Activated CD4-positive, alpha-beta T cell treated with anti-CD3 and anti-CD28 coated beads, Interleukin-2, Interleukin-6, amounts not matched to agents 100 ng/mL and 50 ng/mL, durations not matched to agents 16 hours and 8 hours (primary cell): ENCODE data around the gene MYLK2.

Experiments used
- DNase-seq: peaks from one replicate; pipeline ENCODE4 v3.0.0-alpha.2; 2020

Gene MYLK2

GRCh38 chr20:31858760-31859083 is 39.6 kb downstream of the MYLK2 start:
- DNase-seq: no peak

- no peak for DNase-seq
Measured at GRCh38 chr20:31859266-31859997, 40.3 kb downstream of the MYLK2 start.

DNA sequence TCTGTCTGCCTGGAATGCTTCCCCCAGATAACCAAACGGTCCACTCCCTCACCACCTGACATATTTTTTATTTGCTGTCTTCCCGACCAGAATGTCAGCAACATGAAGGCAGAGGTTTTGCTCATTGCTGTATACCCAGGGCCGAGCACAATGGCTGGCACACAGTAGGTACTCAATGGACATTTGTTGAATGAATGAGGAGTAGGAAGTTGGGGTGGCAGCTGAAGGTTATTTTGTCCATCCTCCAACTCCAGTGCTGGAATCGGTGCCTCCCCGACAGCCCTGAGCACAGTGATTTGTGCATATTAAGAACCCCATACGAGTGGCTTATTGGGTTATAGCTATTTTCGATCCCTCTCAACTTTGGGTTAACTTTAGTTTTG is 40.8 kb downstream of the MYLK2 start:
- no peak for DNase-seq

DNA sequence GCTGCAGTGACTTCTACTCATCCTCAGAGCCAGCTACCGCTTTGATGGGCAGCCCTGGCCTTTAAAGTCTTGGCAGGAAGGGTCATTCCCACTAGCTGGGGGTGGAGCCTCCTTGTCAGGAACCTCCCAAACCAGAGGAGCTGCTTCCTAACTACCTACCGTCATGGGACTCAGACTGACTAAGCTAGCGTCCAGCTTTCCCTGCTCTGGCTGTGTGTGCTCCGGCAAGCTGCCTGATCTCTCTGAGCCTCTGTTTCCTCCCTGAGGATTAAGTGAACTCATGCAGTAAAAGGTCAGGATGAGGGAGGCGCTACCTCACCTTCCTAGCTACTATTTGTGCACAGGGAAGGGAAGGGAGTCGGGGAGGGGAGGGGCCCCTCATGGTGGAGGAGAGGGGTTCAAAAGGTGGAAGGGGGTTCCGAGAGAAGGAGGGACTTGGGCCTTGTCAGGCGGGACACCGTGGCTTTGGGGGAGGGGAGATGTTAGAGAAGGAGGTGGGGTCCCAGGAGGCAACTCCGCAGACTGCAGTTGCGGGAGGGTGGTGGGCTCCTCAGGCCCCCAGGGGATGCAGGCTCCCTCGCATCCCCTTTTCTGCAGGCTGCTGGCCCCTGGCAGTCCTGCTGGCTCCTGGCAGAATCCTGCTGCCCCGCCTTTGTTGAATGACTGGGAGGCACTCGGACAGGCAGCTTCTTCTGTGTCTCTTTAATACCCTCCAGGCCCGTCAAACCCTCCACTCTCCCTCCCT is 41.4 kb downstream of the MYLK2 start:
- no peak for DNase-seq

DNA sequence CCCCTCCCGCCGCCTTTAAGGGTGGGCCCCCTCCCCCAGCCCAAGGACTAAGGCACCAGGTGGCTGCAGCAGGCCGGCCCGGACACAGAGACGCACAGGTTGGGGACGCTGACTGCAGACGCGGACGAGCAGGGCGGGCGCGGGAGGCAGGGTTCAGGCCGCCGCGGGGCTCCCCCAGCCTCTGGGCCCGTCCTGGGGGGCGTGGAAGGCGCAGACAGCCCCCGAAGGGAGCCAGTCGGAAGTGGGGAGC is 41.9 kb downstream of the MYLK2 start:
- DNase-seq: no peak

- DNase-seq: peak; percentile 72
Measured at GRCh38 chr20:31861385-31862156, 42.4 kb downstream of the MYLK2 start.

GRCh38 chr20:31862157-31862470 is 43.0 kb downstream of the MYLK2 start:
- no peak for DNase-seq

DNA sequence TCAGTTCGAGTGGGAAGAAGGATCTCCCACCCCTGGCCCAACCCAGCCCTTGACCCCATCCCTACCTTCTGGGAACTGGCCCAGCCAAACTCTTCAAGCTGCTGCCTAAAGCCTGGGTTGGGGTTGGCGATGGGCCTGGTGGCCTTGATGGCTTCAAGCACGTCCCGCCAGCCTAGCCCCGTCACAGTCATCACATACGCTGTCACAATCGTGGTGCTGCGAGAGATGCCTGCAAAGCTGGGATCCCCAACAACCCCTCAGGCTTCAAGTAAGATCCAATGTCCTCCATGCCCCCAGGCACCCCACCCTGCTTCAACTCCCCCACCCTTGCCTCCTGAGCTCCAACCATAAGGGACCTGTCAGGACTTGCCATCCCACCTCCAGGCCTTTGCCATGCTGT is 43.4 kb downstream of the MYLK2 start:
- no peak for DNase-seq

DNA sequence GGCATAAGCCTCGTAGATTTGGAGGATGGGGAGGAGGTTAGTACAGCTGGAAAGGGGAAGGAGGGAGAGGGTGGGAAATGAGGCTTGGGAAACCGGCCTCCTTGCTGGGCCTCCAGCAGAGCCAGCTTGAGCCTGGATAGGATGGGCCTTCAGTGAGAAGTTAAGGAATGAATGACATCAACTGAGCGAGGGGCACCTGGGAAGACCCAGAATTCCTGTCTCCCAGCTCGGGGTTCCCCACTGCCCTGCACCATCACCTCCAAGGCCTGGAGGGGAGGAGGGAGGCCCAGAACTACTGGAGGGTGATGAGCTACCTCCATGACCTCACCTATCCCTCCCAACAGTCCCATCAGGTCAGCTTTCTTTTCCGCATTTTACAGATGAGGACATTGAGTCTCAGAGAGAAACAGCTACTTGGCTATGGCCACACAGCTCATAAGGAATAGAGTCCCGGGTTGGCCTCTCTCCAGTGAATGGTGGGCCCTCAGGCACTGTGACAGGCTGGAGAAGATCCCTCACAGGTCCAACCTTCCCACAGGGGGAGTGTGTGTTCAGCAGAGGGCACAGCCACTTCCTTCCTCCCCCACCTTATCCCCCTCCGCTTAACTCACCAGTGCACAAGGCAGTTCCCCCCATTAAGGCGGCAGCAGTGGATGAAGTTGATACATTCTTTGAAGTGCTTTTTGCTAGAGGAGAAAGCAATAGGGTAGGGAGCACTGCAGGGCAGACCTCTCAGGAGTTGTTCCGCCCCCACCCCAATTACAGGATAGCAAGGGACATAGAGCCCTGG is 44.3 kb downstream of the MYLK2 start:
- DNase-seq: no peak

DNA sequence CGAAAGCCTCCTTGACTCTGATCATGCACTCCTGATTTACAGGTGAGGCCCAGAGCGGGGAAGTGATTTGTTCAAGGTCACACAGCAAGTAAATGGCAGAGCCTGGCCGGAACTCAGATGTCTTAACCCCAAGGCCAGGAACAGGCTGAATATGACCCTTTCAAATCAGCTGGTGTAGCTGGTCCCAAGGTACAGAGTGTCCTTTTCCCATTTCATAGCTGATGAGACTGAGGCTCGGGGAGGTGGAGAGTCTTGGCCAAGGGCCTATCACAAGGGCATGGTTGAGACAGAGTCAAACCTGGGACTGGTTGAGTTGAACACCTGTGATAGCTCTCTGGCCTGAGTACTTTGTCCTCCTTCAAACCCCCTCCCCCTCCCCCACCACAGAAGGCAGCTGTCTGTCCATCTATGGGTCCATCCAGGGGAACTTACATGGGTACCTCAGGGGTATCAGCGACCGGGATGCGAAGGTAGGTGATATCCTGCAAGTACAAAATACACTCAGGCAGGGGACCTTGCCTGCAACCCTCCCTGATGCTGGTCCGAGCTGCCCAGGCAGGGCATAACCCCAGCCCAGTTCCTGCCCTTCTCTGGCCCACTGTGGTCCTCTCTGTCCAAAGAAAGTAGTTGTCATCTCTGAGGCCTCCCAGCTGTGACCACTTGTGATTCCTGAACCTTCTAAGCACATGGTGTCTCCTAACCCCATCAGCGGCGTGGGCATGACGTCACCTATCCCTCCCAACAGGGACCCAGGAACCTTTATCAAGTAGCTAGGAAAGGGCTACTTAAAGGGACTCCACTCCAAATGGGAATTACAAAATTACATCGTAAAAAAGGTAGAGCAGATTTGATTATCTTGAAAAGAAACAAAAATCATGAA is 45.6 kb downstream of the MYLK2 start:
- DNase-seq: no peak

DNA sequence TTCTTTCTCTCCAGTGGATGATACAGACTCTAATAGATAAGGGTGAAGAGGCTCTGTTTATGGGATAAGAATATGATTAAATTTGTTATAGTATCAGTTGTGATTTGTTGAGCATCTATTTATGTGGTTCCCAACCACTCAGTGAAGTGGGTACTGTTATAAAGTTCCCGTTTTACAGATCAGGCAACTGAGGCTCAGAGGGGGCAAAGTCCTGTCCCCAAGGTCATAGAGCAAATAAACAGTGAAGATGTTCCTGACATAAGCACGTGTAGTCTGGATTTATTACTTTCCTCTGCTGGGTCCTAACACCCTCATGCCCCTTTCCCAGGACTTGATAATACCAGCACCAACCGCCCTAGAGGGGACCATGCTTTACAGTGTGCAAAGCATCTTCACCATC is 47.1 kb downstream of the MYLK2 start:
- DNase-seq: no peak

DNA sequence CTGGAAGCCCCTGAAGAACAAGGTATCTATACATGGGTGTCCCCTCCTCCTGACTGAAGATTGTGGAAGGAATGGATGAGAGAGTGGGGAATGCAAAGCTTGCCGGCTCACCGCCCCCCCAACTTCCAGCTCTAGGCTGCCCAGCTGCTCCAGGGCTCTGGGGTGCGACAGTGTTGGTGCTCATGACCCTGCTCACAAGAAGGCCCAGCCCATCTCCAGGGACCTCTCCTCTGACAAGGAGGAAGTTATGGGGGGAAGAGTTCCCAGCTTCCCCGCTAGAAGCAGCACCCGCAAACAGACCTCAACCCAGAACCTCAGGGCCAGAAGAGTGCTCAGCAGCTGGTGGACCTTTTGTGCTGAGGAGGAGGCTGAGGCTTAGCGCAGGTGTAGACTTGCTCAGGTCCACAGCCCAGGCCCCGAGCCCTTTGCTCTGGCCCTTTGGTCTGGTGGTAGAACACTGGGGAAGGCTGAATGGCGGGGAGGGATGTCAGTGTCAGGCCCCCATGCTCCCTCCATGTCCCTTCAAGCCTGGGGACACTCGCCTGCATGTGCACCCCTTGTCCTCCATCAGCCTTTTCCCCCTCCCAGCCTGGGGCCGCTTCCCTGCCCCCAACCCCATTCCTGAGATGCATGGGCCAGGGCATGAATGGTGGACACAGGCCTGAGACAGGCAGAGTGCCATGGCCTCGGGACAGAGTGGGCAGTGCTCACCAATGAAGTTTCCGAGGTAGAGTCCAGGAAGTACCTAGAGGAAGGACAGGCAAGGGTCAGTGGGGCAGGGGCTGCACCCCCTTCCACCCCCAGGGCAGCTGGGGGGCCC is 49.9 kb downstream of the MYLK2 start:
- DNase-seq: no peak

DNA sequence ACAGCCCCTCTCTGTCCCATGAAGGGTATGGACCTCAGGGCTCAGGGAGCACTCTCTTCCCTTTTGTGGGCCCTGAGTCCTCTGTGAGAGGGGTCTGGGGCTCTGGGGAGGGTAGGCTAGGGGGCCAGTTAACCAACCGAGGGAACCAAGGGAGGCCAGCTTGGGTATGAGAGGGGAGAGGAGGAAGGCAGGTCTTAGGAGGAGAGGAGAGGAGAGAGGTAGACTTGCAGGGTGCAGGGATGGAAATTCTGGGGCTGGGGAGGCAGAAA is 50.5 kb downstream of the MYLK2 start:
- no peak for DNase-seq

DNA sequence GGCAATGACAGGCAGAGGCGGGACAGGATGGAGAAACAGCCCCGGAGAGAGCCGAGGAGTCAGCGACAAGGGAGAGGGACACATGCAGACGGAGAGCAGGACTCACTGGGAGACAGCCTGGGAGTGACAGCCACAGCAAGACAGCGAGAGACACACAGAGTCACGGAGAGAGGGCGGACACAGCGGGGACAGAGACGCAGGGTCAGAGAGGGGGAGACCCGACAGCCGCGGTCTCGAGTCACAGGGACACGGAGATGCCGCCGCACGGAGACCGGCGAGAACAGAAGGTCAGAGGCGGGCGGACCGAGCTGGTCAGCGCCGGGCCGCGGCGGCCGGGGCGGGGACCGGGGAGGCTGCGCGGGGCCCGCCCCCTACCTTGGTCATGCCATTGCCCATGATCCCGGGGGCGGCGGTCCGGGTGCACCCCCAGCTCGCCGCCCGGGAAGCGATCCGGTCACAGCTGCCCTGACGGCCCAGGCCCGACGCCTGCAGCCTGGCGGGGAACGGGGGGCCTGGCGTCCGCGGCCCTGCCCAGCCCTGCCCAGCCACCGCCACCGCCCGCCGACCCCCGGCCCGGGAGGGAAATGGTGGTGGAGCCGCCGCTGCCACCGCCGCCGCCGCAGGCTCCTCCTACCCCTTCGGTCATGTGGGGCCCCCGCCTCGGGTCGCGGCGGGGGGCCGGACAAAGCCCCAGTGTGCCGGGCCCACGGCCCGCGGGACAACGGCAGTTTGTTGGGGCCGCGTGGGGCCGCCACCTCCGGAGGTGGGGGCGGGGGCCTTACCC is 51.0 kb downstream of the MYLK2 start, which contains the start of the genes DUSP15 and TTLL9:
DUSP15 (minus strand) TSS at position 586 of the 784 bp plus-strand sequence; CDS start at position 396, 190 bp downstream.
TTLL9 (plus strand) TSS at position 693 of the 784 bp plus-strand sequence. CDS start 493 bp downstream, outside the sequence.
- DNase-seq: no peak

- DNase-seq: no peak
Measured at GRCh38 chr20:31870726-31871617, 51.8 kb downstream of the MYLK2 start.

DNA sequence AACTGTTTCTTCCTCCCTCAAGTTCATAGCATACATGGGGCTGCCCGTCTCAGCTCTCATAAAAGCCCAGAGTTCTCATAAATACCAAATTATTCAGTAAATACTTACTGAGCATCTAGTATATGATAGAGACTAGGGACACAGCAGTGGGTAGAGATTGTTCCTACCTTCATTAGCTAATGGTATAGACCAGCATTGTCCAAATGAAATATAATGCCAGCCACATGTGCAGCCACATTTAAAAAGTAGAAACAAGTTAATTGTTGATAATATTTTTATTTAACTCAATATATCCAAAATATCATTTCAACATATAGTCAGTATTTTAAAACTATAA is 52.4 kb downstream of the MYLK2 start:
- DNase-seq: no peak

GRCh38 chr20:31872406-31872805 is 53.2 kb downstream of the MYLK2 start:
- no peak for DNase-seq

DNA sequence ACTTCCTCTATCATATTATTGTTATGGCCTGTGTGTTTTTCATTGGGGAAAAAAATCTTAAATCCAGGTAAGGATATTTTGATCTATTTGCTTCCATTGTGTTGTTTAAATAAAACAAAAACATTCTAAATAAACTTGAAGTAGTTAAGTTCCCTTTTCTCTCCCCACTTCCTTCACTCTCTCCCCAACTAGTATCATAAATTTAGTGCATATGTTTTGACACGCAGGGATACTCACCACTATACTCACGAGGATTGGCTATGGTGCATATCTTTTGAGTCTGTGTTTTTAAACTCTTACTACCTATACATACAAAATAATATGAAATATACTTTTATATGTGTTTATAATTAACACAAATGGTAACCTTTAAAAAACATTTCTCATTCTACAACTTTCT is 56.5 kb downstream of the MYLK2 start:
- no peak for DNase-seq

GRCh38 chr20:31877684-31878083 is 58.5 kb downstream of the MYLK2 start:
- DNase-seq: no peak
